Activated CD4-positive, alpha-beta T cell treated with anti-CD3 and anti-CD28 coated beads, Interleukin-2, Interleukin-6, amounts not matched to agents 100 ng/mL and 50 ng/mL, durations not matched to agents 16 hours and 8 hours (primary cell): ENCODE measurements around the gene PCDHGC4.

Source experiments
- DNase-seq: peaks from one replicate; pipeline ENCODE4 v3.0.0-alpha.2; 2020

PCDHGC4 gene

DNA sequence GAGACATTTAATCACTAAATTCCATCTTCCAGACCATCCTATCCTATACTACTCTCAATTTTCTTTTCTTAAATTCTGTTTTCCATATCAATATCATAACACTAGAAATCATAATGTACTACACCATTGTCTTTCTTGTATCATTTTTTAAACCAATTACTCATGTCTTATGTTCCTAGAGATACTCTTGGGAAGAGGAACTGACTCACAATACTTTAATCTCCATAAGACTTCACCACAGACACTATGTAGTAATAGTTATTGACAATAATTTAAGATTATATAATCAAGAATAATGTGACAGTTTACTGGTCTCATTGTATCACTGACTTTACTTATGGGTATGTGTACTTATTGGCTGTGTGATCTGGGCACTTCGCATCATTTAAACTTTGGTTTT is 47.9 kb downstream of the PCDHGC4 start:
- no peak for DNase-seq

DNA sequence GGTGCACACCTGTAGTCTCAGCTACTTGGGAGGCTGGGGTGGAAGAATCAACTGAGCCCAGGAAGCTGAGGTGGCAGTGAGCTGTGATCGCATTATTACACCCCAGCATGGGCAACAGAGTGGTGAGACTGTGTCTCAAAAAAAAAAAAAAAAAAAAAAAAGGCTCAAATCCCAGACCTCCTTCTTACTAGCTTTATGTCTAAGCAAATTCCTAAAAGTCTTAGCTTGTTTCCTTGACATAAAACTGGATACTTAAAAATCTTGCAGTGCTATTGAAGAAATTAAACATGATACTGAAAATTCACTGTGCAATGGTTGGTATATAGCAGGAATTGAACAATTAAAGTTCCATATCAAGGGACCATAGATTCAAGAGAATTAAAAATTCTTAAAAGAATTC is 49.1 kb downstream of the PCDHGC4 start:
- no peak for DNase-seq

DNA sequence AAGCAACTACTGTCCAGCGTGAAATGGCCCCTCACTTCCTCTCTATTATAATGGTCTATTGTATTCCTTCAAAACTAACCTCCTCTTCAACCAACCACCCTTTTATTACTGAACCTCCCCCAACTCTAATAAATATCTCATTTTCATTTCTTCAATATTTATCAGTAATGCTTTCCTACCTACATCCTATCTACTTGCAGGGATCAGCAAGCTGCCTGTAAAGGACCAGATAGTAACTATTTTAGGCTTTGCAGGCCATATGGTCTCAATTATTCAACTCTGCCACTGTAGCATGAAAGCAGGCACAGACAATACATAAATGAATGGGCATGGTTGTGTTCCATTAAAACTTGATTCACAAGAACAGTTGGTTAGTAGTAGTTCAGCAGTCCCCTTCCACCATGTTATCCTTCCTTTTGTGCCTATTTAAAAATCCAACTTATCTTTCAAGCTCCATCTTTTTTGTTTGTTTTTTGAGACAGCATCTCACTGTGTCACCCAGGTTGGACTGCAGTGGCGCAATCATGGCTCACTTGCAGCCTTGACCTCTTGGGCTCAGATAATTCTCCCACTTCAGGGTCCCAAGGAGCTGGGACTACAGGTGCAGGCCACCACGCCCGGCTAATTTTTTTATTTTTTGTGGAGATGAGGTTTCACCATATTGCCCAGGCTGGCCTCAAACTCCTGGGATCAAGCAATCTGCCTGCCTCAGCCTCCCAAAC is 49.8 kb downstream of the PCDHGC4 start:
- DNase-seq, result no peak
